SJSA1 (cell line): ENCODE measurements around the gene FIBCD1. TPM values are rescaled to one million over a fixed set of nuclear protein-coding genes. Genes with fewer than 3 reads are reported as not detected.

Experiments used
- DNase-seq, 2 experiments: peaks; one replicate each; pipeline ENCODE4 v3.0.0-alpha.2; 2015 to 2020; ENCODE audit warnings: low spot score in 2 of 2, low read depth in 1 of 2
- H3K27ac ChIP-seq: fragments of 250-450 bp; sonication (Bioruptor Pico); 2 replicates; pipeline ENCODE4 v1.5.1; 2020; ENCODE audit warnings: mild to moderate bottlenecking, moderate library complexity
- H3K27me3 ChIP-seq: fragments of 250-450 bp; sonication (Bioruptor Pico); replicated peaks from 2 replicates; pipeline ENCODE4 v1.5.1; 2020; ENCODE audit warnings: mild to moderate bottlenecking, moderate library complexity
- H3K36me3 ChIP-seq: fragments of 250-450 bp; sonication (Bioruptor Pico); 2 replicates; pipeline ENCODE4 v1.5.1; 2020; ENCODE audit warnings: mild to moderate bottlenecking
- H3K4me1 ChIP-seq: fragments of 250-450 bp; sonication (Bioruptor Pico); replicated peaks from 2 replicates; pipeline ENCODE4 v1.6.1; 2021; ENCODE audit warnings: mild to moderate bottlenecking
- H3K4me3 ChIP-seq: fragments of 250-450 bp; sonication (Bioruptor Pico); 2 replicates; pipeline ENCODE4 v1.5.1; 2020; ENCODE audit warnings: mild to moderate bottlenecking
- H3K9me3 ChIP-seq: fragments of 250-450 bp; sonication (Bioruptor Pico); replicated peaks from 2 replicates; pipeline ENCODE4 v1.5.1; 2020; ENCODE audit warnings: mild to moderate bottlenecking
- total RNA-seq: library from RNA; depleted of rRNA; stranded (reverse); fragments of >200 nt; shearing (Covaris generic); gene quantifications from 2 replicates; pipeline ENCODE4 v1.2.3, GENCODE V29; 2014

Gene FIBCD1
- total RNA-seq, 1 experiment from 2014 or later, result 0.08 TPM

DNA sequence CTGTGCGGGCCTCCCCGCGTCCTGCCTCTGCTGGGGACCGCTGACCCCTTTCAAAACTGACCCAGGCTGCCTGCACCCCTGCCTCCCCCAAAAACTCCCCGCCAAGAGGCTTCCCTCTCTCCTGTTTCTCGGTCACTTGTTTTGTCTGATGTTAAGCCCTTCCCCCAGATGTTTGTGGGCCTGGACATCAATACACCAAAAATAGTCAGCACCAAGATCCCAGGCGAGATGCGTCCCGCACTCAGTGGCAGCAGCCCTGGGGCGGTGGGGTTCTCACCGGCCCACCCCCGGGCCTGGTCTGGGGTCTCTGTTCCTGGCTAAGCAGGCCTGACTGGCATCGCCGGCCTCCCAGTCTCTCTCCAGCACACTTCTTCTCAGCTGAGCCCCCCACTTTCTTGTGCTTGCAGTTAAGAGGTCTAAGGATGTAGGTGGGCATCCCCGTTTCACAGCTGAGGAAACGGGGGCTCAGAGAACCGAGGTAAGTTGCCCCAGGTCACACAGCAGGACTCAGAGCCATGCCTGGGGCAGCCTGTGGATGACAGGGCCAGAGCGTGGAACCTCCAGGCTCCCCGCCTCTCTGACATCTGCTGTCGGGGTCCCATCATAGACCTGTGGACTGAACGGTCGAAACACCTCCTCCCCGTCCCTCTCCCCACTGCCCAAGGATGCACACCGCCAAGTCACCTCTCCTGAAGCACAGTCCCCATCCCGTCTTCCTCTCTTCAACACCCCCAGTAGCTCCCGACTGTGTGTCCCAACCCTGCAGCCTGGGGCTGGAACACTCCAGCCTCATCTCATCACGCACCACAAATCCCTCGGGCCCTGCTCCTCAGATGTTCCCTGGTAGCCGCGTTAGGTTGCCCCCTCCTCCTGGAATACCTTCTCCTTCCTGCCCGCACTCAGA lies 16.8 kb downstream of the FIBCD1 start:
- H3K4me1 ChIP-seq, result no peaks in the 10 kb centered on the region
- no peak for DNase-seq
- no peak overlapping the region for H3K27ac ChIP-seq
- no peak overlapping the region for H3K4me3 ChIP-seq
- H3K27me3 ChIP-seq, result peaks cover 9% of the 10 kb centered on the region
- no peaks in the 10 kb centered on the region for H3K9me3 ChIP-seq
- no peaks in the 10 kb centered on the region for H3K36me3 ChIP-seq

DNA sequence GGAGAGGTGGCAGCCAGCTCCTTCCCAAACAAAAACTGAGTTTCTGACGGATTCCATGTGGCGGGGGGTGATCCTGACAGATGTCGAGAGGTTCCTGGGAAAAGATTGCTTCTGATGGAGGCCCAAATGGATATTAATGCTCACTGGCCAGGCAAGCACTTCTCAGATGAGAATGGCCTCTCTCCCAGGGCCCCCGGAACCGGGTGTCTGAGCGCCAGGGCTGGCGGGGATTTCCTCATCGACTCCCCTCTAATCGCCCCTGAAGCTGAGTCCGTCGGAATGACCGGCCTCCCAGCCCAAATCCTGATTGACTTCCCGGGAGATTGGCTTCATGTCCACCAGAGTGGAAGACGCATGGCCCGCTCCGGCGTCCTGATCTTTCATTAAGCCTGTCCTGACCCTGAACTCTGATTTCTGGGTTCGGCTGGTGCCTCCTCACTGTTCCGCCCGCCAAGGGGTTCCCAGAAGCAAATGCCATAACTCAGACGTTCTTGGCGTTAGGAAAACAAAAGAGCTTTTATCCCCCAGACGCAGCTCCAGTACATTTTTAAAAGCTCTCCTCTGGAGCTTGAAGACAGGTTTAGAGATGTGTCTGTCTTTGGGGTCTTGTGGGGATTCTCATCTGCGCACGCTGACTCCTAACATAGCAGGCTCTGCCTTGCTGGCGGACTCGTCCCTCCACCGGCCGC lies 17.6 kb downstream of the FIBCD1 start:
- Histone ChIP-seq H3K36me3 (no peaks in the 10 kb centered on the region), H3K4me1 (no peaks in the 10 kb centered on the region), H3K4me3 (no peak overlapping the region), H3K27me3 (peaks cover 9% of the 10 kb centered on the region), H3K27ac (no peak overlapping the region), H3K9me3 (no peaks in the 10 kb centered on the region)
- no peak for DNase-seq

DNA sequence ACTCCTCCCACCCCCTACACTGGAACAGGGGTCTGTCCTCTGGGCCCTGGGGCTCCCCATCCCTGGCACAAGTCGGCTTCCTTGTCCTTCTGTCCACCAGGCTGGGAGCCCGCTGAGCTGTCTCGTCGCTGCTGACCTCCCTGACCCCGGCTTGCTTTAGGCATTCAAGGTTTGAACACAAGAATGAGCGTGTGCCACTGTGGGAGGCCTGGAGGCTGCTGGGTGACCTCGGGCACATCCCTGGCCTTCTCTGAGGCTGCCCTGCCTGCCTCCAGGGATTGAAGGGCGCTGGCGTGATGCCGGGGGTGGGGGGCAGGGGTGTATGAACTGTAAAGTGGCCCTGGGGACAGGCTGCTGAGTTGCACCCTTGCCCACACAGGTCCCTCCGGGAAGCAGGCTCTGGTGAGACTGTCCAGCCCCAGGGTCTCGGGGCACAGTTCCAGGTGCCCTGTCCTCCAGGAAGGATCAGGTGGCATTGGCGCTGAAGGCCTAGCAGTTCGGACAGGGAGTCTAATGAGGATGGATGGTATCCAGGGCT lies 18.2 kb downstream of the FIBCD1 start:
- H3K4me1 ChIP-seq, result no peaks in the 10 kb centered on the region
- H3K4me3 ChIP-seq, result no peak overlapping the region
- H3K9me3 ChIP-seq, result no peaks in the 10 kb centered on the region
- DNase-seq, result no peak
- peaks cover 9% of the 10 kb centered on the region for H3K27me3 ChIP-seq
- H3K27ac ChIP-seq, result no peak overlapping the region
- H3K36me3 ChIP-seq, result no peaks in the 10 kb centered on the region

DNA sequence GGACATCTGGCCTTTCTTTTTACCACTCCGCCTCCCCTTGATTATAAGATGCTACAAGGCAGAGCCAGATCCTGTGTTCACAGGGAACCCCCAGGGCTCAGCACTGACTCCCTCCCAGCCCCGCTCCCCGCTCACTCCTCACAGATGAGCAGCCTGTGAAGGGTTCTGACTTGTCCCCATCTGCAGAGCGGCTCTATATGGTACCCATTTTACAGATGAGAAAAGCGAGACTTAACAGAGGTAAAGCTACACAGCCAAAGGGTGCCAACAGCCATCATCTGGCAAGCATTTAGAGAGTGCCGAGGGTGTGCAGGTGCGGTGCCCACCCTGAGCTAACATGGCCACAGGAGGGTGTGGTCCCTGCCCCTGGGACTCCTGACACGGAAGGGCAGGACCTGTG lies 18.8 kb downstream of the FIBCD1 start:
- no peak for DNase-seq
- Histone ChIP-seq H3K27me3 (peaks cover 11% of the 10 kb centered on the region), H3K4me3 (no peak overlapping the region), H3K27ac (no peak overlapping the region), H3K4me1 (no peaks in the 10 kb centered on the region), H3K36me3 (no peaks in the 10 kb centered on the region), H3K9me3 (no peaks in the 10 kb centered on the region)

DNA sequence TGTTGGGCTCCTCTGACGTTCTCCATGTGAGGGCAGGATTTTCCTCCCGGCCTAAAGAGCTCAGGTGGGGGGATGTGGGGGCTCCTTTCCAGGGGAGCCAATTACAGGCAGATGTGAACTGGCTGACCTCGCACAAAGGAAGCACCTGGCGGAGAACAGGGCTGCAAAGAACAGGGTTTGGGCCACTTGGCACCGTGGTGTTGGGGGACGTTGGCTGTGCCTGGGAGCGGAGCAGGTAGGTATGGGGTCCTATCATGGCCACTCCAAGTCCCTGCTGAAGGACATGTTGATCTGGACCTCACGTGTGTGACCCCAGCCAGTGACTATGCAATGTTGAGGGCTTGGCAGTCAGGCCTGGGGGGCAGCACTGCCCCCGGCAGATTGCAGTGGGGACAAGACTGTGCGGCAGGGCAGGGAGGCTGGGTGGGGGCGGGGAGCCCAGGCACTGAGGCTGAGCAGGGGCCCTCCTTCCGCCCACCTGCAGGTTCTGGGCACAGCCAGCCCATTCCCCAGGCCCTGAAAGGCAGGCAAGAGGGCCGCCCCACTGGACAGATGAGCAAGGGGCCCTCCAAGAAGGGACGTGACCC lies 19.4 kb downstream of the FIBCD1 start:
- no peaks in the 10 kb centered on the region for H3K4me1 ChIP-seq

DNA sequence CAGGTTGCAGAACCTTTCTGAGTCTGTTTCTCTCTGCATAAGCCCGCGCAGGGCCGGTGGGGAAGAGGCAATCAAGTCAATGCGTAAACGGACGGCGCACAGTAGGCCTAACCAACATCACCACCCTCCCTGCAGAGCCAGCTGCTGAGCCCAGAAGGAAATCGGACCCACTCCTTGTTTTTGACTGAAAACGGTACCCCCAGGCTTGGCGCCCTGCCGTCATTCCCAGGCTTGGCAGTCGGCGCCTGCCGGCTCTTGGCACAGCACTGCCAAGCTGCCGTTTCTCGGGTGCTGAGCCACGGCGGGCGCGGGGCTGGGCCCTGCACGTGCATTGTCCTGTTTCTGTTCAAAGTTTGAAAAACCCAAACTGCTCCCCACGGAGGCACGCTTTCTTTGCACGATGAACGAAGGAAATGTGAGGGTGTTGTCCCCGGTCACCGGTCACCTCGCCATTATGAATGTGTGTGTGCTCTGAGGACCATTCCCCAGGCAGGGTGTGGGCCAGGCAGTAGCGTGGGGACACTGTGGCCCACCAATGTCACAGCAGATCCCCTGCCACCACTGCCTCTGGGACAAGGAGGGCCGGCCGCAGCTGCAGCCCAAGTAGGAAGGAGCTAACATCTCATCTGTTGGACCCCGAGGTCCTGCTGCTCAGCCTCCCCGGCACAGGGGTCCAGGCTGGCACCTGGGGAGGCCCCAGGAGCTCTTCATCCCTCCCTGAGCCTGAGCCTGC lies 20.1 kb downstream of the FIBCD1 start:
- H3K4me1 ChIP-seq, result no peaks in the 10 kb centered on the region
- no peaks in the 10 kb centered on the region for H3K9me3 ChIP-seq
- no peak overlapping the region for H3K27ac ChIP-seq
- peaks cover 14% of the 10 kb centered on the region for H3K27me3 ChIP-seq
- H3K4me3 ChIP-seq, result no peak overlapping the region
- DNase-seq, result no peak
- H3K36me3 ChIP-seq, result no peaks in the 10 kb centered on the region

More for the DNA sequence above, 19.4 kb downstream of the FIBCD1 start:
- no peak for DNase-seq
- Histone ChIP-seq H3K27me3 (peaks cover 14% of the 10 kb centered on the region), H3K9me3 (no peaks in the 10 kb centered on the region), H3K4me3 (no peak overlapping the region), H3K36me3 (no peaks in the 10 kb centered on the region), H3K27ac (no peak overlapping the region)

DNA sequence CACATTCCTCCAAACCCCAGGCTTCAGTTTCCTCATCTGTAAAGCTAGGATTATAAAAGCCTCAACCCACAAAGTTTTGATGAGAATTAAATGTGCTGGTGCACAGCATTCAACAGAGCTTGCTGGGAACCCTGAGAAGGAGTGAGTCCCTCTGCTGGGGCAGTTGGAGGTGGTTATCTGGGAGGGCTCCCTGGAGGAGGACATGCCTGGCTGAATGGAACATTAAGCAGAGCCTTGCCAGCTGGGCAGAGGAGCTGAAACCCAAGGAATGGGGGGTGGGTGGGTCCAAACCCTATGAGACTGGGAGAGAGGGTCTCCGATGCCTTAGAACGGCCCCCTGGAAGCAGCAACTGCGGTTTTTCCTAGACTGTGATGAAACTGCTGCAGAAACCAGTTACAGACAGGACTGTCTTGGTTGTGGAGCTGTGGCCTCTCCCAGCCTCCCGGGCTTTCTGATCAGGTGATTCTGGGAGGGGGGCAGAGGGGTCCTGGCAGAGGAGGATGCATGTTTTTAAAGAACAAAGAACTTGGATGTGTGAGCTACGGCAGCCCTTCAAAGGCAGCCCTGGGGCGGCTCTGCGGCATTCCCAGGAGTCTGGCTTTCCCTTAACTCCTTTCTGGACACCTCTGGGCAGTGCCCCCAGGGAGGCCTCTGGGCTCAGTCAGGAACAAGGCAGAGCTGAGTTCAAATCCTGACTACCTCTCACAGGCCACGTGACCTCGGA lies 20.8 kb downstream of the FIBCD1 start:
- no peak overlapping the region for H3K27ac ChIP-seq
- H3K4me1 ChIP-seq, result no peaks in the 10 kb centered on the region
- H3K36me3 ChIP-seq, result no peaks in the 10 kb centered on the region
- peaks cover 13% of the 10 kb centered on the region for H3K27me3 ChIP-seq
- H3K9me3 ChIP-seq, result no peaks in the 10 kb centered on the region
- no peak for DNase-seq
- H3K4me3 ChIP-seq, result no peak overlapping the region

DNA sequence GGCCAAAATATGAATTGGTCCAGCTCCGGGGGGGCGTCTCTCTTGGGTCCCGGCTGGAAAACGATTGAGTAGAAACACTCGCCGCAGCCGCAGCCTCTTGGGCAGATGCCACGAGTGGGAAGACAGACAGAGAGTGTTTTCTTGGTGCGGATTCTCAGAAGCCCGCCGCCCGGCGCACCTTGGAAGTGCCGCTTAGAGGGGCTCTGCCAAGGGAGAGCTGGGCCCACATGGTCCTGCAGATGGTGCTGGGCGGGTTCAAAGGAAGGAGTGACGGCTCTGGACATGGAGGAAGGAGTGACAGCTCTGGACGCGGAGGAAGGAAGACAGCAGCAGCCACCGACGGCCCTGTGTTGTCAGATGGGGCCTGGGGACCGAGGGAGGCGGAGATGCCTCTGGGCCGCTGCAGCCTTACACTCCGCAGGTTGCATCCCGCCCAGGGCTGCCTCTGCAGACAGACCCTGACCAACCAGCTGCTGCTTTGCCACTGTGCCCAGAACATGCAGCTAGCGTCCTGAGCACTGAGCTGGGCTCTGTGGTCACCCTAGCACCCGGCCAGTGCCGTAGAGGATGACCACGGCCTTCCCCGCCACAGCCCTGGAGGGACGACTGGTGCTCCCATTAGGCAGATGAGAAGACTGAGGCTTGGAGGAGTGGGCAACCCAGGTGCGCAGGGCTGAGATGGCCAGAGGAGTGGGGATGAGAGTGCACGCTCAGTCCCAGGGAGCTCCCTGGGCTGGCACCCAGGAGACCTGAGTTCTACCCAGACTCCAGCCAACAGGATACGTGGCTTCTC lies 21.7 kb downstream of the FIBCD1 start:
- Histone ChIP-seq H3K4me3 (no peak overlapping the region), H3K27ac (no peak overlapping the region), H3K27me3 (peaks cover 5% of the 10 kb centered on the region; the same call in 1 of the 2 replicates), H3K36me3 (no peaks in the 10 kb centered on the region), H3K4me1 (no peaks in the 10 kb centered on the region), H3K9me3 (no peaks in the 10 kb centered on the region)
- no peak for DNase-seq

DNA sequence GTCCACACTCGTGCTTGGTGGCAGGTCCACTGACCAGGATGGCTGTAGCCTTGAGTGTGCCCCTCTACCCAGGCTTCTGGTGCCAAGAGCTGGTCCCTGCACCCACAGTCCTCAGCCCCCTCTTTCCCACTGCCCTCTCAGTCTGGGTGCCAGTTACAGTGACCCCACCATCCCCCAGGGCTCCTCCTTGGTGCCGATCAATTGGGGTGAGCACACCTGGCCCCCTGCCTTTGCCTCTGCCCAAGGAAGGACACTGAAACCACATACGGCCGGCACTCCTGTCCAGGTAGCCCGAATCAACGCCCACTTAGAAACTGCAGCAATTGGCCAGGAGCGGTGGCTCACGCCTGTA lies 24.0 kb downstream of the FIBCD1 start:
- Histone ChIP-seq H3K27me3 (0 out of 2 replicates have a peak, but pooled peaks cover 5% of the 10 kb centered on the region), H3K27ac (no peak overlapping the region), H3K4me3 (no peak overlapping the region), H3K4me1 (no peaks in the 10 kb centered on the region), H3K9me3 (no peaks in the 10 kb centered on the region), H3K36me3 (no peaks in the 10 kb centered on the region)
- DNase-seq, result no peak

DNA sequence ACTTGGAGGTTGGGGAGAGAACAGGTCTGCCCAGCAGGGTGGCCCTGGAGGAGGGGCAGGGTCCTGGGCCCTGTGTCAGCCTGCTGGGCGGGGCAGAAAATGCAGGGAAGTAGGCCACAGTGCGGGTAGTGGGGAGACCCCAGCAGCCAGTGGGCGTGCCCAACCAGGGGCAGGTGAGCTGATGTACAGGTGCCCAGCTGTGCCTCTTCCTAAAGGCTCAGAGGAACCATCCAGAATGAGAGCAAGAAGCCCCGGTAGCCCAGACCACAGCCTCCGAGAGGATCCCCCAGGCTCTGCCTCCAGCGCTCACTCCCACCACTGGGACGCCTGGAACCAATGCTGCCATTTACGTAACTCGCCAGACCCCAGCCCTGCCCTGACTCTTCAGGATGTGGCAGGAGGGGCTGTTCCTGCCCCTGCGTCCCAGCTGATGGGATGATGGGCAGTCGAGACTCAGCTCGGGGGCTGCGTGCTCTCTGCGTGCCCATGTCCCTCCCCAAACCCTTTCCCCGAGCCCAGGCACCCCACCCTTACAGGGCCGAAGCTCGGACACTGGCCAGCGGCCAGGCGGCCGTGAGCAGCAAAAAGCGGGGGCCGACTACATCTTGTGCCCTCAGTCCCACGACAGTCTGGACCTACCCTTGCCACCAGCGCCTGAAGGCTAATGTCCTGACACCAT lies 24.5 kb downstream of the FIBCD1 start:
- no peak for DNase-seq
- Histone ChIP-seq H3K4me1 (no peaks in the 10 kb centered on the region), H3K36me3 (no peaks in the 10 kb centered on the region), H3K4me3 (no peak overlapping the region), H3K9me3 (no peaks in the 10 kb centered on the region), H3K27ac (no peak overlapping the region), H3K27me3 (0 out of 2 replicates have a peak, but pooled peaks cover 5% of the 10 kb centered on the region)

DNA sequence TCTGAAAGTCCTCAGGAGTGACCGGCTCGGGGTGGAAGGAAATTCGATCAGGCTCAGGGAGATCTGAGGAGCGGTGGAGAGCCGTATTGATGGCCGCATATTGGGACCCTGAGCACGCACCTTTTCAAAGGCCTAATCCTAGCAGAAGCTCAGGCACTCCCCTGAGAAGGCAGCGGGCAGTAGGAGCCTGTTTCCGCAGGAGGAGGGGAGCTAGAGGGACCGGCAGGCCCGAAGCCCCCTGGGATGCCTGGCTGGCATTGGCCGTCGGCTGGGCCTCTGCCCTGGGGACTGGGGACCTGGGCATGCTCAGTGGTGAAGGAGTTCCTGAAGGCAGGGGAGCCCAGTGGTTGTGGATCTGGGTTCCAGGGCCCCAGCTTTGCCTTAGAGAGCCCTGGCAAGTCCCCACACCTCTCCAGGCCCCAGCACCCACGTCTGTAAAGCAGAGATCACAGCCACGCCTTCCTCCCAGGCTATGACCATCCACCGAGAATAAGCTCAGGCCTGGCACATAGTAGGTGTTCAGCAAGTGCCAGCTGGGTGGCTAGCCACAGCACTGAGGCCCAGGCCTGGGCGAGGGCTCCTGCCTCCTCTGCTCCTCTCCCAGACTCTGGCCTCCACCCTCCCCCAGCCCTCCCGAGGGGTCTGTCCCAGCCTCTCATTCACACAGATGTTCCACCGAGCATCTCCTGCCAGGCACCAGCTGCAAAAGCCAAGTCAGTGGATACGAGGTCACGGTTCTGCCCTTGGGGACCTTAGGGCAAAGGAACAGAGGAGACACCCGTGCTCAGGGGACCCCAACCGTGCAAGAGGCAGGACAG lies 25.2 kb downstream of the FIBCD1 start:
- Histone ChIP-seq H3K9me3 (no peaks in the 10 kb centered on the region), H3K36me3 (no peaks in the 10 kb centered on the region), H3K27me3 (0 out of 2 replicates have a peak, but pooled peaks cover 5% of the 10 kb centered on the region), H3K4me3 (no peak overlapping the region), H3K27ac (no peak overlapping the region), H3K4me1 (no peaks in the 10 kb centered on the region)
- no peak for DNase-seq
